Skeletal muscle satellite cell (primary cell): ENCODE measurements around the gene PTPRN. TPM values are rescaled to one million over a fixed set of nuclear protein-coding genes. Genes with fewer than 3 reads are reported as not detected.

Source experiments
- H3K27me3 ChIP-seq: 2 replicates; pipeline ENCODE4 v1.7.0; 2013; ENCODE audit warnings: low read length; ENCODE audit not compliant: control insufficient read depth, insufficient read depth
- H3K36me3 ChIP-seq: 2 replicates; pipeline ENCODE4 v1.7.0; 2013; ENCODE audit warnings: mild to moderate bottlenecking, control low read depth, low read length; ENCODE audit not compliant: insufficient read depth
- H3K4me1 ChIP-seq: 2 replicates; pipeline ENCODE4 v1.7.0; 2013; ENCODE audit warnings: low read length; ENCODE audit not compliant: control insufficient read depth, insufficient read depth
- H3K4me2 ChIP-seq: 2 replicates; pipeline ENCODE4 v1.7.0; 2013; ENCODE audit warnings: mild to moderate bottlenecking, low read length
- H3K4me3 ChIP-seq: 2 replicates; pipeline ENCODE4 v1.7.0; 2013; ENCODE audit warnings: low read length
- H3K9ac ChIP-seq: 2 replicates; pipeline ENCODE4 v1.7.0; 2013; ENCODE audit warnings: mild to moderate bottlenecking, low read depth, low read length, moderate library complexity
- H3K9me3 ChIP-seq: replicated peaks from 2 replicates; pipeline ENCODE4 v1.7.0; 2013; ENCODE audit warnings: mild to moderate bottlenecking, control low read depth, low read length
- small RNA-seq: library from RNA; depleted of rRNA; stranded (forward); fragments of <200 nt; gene quantifications from one replicate; pipeline ENCODE3, GENCODE V24; 2012

The PTPRN gene

DNA sequence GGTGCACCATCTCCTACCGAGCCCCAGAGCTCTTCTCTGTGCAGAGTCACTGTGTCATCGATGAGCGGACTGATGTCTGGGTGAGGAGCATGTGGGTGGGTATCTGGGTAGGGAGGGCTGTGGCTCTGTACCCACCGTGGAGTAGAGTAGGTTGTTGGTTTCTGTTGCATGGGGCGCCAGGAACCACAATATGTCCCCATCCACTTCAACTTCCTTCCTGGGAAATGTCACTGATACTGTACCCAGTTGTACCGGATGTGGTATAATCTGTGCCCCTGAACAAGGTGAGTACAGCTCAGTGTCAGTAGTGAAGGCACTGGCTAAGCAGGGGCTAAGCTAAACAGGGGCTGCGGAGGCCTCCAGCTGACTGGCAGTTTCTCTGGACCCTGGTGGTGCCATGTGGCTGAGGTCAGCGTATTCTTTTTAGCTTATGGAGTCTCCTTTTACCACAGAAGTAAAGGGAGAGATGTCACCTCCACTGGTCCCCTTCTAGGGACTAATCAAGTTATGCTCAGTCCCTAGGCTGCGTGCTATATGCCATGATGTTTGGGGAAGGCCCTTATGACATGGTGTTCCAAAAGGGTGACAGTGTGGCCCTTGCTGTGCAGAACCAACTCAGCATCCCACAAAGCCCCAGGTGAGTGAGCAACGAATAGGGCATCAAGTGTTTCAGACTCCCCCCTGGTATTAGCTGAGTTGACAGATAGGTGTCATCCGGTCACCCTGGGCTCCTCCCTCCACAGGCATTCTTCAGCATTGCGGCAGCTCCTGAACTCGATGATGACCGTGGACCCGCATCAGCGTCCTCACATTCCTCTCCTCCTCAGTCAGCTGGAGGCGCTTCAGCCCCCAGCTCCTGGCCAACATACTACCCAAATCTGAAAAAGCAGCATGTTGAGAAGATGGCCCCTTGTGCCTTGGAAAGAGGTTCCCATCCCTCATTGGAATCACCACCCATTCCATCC, 61.2 kb downstream of the PTPRN start:
- Histone ChIP-seq H3K27me3 (no peaks in the 10 kb centered on the region), H3K4me2 (no peak overlapping the region), H3K4me3 (no peak overlapping the region), H3K4me1 (peaks cover 69% of the 10 kb centered on the region), H3K9me3 (no peaks in the 10 kb centered on the region), H3K9ac (no peak overlapping the region), H3K36me3 (peaks cover 23% of the 10 kb centered on the region)

DNA sequence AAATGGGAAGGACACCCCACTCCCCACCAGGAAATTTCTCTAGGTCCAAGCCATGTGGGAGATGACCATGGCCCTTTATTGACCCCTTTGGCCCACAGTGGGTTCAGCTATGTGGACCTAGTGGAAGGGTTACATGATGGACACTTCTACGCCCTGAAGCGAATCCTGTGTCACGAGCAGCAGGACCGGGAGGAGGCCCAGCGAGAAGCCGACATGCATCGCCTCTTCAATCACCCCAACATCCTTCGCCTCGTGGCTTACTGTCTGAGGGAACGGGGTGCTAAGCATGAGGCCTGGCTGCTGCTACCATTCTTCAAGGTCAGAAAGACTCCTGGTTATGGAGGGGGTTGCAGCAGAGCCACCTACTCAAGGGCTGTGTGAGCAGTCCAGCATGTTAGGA, 62.6 kb downstream of the PTPRN start:
- no peaks in the 10 kb centered on the region for H3K27me3 ChIP-seq
- peaks cover 55% of the 10 kb centered on the region for H3K4me1 ChIP-seq
- peak overlapping the region; percentile 99 for H3K9ac ChIP-seq
- H3K9me3 ChIP-seq = no peaks in the 10 kb centered on the region
- peak overlapping the region; percentile 92 for H3K4me3 ChIP-seq
- peaks cover 23% of the 10 kb centered on the region for H3K36me3 ChIP-seq
- H3K4me2 ChIP-seq = peak overlapping the region; percentile 93

DNA sequence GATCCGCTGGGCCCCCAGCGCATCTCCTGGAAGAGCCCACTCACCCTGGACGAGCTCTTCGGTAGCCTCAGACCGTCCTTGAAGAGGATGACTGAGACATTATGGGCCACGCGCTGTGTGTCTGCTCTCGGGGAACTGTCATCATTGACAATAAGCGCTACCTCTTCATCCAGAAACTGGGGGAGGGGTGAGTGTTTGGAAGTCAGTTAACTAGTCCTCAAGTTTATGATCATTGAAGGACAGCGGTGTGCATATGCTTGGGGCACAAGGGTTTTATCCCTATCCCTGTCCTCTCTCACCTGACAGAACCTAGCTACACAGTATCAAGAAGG, 63.3 kb downstream of the PTPRN start:
- peak overlapping the region; percentile 99 for H3K9ac ChIP-seq
- peak overlapping the region; percentile 93 for H3K4me2 ChIP-seq
- peak overlapping the region; percentile 92 for H3K4me3 ChIP-seq
- no peaks in the 10 kb centered on the region for H3K9me3 ChIP-seq
- no peaks in the 10 kb centered on the region for H3K27me3 ChIP-seq
- H3K4me1 ChIP-seq = peaks cover 48% of the 10 kb centered on the region
- peaks cover 23% of the 10 kb centered on the region for H3K36me3 ChIP-seq

DNA sequence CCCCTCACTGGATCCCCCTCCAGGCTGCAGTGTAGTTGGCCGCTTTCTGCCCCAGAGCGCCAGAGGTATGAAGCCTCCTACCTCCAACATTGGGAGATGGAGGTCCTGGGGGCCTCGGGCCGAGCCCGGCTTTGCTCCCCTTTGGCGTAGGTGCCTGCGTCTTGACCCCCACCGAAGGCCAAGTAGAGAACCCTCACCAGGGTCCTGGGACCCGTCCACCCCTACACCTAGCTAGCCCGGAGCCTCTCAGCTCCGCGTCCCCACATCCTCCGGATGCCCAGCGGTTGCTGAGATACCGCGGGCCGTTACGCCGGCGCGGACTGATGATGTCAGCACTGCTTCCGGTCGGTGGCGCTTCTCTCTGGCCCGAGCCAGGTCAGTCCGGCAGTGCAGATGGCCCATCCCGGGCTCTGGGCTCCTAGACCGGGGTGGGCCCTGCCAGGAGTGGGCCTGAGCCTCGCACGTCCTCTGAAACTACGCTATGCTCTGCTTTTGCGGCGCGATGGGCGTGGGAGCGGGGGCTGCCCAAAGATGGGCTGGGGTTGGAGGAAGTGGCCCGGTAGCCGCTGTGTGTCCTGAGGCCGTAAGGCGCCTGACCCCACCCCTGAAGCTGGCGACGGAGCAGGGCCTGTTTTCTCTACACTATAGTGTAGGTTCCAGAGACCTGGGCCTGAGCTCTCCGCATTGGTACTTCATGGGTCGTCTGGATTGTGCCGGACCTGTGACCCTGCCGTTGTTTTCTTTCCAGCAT, 63.9 kb downstream of the PTPRN start, which contains the start of the genes GLB1L and STK16:
GLB1L (minus strand) TSS at position 297 of the 751 bp plus-strand sequence. CDS start 1,871 bp downstream, outside the sequence.
STK16 (plus strand) TSS at position 332 of the 751 bp plus-strand sequence. CDS start 521 bp downstream, outside the sequence.
- peak within 1 kb of the TSS; percentile 92 for H3K4me3 ChIP-seq
- peaks cover 43% of the 10 kb centered on the region for H3K4me1 ChIP-seq
- peaks cover 18% of the 10 kb centered on the region for H3K36me3 ChIP-seq
- H3K4me2 ChIP-seq = peak within 1 kb of the TSS; percentile 93
- H3K9me3 ChIP-seq = no peaks in the 10 kb centered on the region
- H3K9ac ChIP-seq = peak within 1 kb of the TSS; percentile 99
- no peaks in the 10 kb centered on the region for H3K27me3 ChIP-seq

DNA sequence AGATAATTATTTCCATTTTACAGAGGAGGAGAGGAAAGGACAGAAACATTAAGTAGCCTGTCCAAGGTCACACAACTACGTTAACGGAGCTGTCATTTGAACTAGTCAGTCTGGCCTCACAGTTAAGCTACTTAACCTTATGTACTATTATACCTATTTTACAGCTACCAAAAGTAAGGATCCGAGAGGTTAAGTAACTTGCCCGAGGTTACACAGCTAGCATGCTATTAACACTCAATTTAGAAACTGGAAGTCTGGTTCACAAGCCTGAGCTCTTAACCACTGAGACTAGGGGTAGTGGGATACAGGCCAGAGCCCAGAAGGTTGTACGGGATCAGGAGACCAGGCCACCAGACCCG, 64.4 kb downstream of the PTPRN start:
- peak overlapping the region; percentile 93 for H3K4me2 ChIP-seq
- peaks cover 18% of the 10 kb centered on the region for H3K36me3 ChIP-seq
- H3K4me1 ChIP-seq = peaks cover 37% of the 10 kb centered on the region
- H3K9ac ChIP-seq = peak overlapping the region; percentile 99
- H3K27me3 ChIP-seq = no peaks in the 10 kb centered on the region
- H3K9me3 ChIP-seq = no peaks in the 10 kb centered on the region
- peak overlapping the region; percentile 92 for H3K4me3 ChIP-seq

DNA sequence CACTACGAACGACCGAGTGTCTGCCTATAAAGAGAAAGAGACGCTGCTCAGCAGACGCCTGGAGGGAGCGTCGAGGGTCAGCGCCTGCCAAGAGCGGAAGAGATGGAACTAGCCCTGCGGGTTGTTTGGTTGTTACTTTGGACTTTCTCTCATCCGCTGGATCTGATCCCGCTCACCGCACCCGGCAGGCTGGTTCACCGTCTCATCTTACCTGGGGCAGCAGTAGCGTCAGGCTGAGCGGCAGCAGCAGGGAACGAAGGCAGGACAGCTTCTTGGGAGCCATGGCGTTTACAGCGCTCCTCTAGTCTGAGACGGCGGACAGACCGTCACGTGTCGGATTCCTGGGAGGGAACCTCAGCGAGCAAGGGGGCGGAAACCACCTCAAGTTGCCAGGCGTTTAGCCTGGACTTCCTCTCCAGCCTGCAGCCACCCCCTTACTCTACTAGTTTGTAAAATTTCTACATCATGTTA, 65.9 kb downstream of the PTPRN start:
- peaks cover 23% of the 10 kb centered on the region for H3K4me1 ChIP-seq
- no peaks in the 10 kb centered on the region for H3K27me3 ChIP-seq
- H3K9me3 ChIP-seq = no peaks in the 10 kb centered on the region
- peaks cover 17% of the 10 kb centered on the region for H3K36me3 ChIP-seq
- H3K4me2 ChIP-seq = no peak overlapping the region
- H3K4me3 ChIP-seq = no peak overlapping the region
- H3K9ac ChIP-seq = no peak overlapping the region

Small RNA genes lying within 50 kb of the gene (small RNA-seq; reads per million reads assigned to genes)
- gene AC053503.3 = not detected
- gene MIR153-1 = not detected
